HEK293T (cell line): ENCODE data around the gene GPS1.

Source experiments
- ARNT ChIP-seq: fragments of 450-650 bp; IDR thresholded peaks from 2 replicates; pipeline ENCODE4 v1.6.1; 2017; ENCODE audit warnings: mild to moderate bottlenecking
- ELF4 ChIP-seq: fragments of 450-650 bp; IDR thresholded peaks from 2 replicates; pipeline ENCODE4 v1.6.1; 2017; ENCODE audit warnings: antibody characterized with exemption
- FOXA1 ChIP-seq: fragments of 450-650 bp; IDR thresholded peaks from 2 replicates; pipeline ENCODE4 v1.6.1; 2016; ENCODE audit warnings: mild to moderate bottlenecking
- FOXK2 ChIP-seq: fragments of 450-650 bp; IDR thresholded peaks from 2 replicates; pipeline ENCODE4 v1.6.1; 2016; ENCODE audit warnings: mild to moderate bottlenecking
- FOXM1 ChIP-seq: fragments of 450-650 bp; IDR thresholded peaks from 2 replicates; pipeline ENCODE4 v1.6.1; 2017; ENCODE audit warnings: mild to moderate bottlenecking, borderline replicate concordance
- NFRKB ChIP-seq: fragments of 450-650 bp; IDR thresholded peaks from 2 replicates; pipeline ENCODE4 v1.6.1; 2016; ENCODE audit warnings: mild to moderate bottlenecking, moderate library complexity
- SP1 ChIP-seq: fragments of 450-650 bp; IDR thresholded peaks from 2 replicates; pipeline ENCODE4 v1.6.1; 2017
- SUZ12 ChIP-seq: fragments of 450-650 bp; IDR thresholded peaks from 2 replicates; pipeline ENCODE4 v1.6.1; 2016; ENCODE audit warnings: mild to moderate bottlenecking

DNA sequence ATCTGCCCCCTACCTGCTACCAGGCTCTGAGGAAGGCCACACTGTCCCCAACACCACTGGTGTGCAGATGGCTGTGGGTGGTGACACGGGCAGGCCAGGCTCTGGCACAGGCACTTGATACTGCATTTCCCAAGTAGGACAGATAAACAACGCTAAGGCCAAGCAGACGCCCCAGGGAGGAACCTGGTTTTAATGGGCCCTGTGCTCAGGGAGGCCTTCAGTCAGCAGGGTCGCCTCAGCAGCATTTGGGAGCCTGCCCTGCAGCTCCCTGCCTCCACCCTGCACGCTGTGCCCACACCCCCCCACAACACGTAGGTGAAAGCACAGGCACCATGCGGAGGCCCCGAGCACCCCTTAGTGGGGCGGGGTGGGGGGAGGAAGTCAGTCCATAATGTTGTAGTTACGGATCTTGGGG is 49.6 kb downstream of the GPS1 start:
- TF ChIP-seq FOXM1 = no peak
- no peak for TF ChIP-seq SP1
- TF ChIP-seq FOXA1 = no peak
- no peak for TF ChIP-seq NFRKB
- no peak for TF ChIP-seq ELF4
- TF ChIP-seq FOXK2 = no peak
- no peak for TF ChIP-seq ARNT
- no peak for TF ChIP-seq SUZ12
